Right lobe of liver (tissue), 6 donors: Measurements from ENCODE around the gene ANKRA2. TPM values are rescaled to one million over a fixed set of nuclear protein-coding genes. Genes with fewer than 3 reads are reported as not detected.

Source experiments
- ATAC-seq, 4 donors: fragments of 200-7000 bp; cut with Tn5 transposase; one replicate each; pipeline ENCODE4 v1.9.1; 2020; ENCODE audit warnings: mild to moderate bottlenecking in 4 of 4, moderate library complexity in 4 of 4
- DNase-seq, 3 donors: peaks; one replicate each; pipeline ENCODE4 v3.0.0-alpha.2; 2020
- H3K27ac ChIP-seq, 3 donors: fragments of 200-600 bp; one replicate each; pipeline ENCODE4 v1.8.0; 2022
- H3K27me3 ChIP-seq, 2 donors: fragments of 200-600 bp; one replicate each; pipeline ENCODE4 v1.8.0; 2022
- H3K36me3 ChIP-seq, 4 donors: fragments of 200-600 bp; sonication (generic) in 1 of 4; one replicate each; pipeline versions ENCODE4 v1.5.1 to v1.8.0; 2017 to 2022; ENCODE audit warnings: control low read depth in 1 of 4
- H3K4me1 ChIP-seq, 4 donors: fragments of 200-600 bp; sonication (generic) in 1 of 4; one replicate each; pipeline versions ENCODE4 v1.5.1 to v1.8.0; 2017 to 2022; ENCODE audit warnings: control low read depth in 1 of 4
- H3K4me3 ChIP-seq, 3 donors: fragments of 200-600 bp; one replicate each; pipeline ENCODE4 v1.8.0; 2022
- H3K9me3 ChIP-seq, 4 donors: fragments of 200-600 bp; sonication (generic) in 1 of 4; one replicate each; pipeline versions ENCODE4 v1.5.1 to v1.8.0; 2017 to 2022; ENCODE audit warnings: control low read depth in 1 of 4
- POLR2A ChIP-seq: fragments of 450-650 bp; IDR thresholded peaks from one replicate; pipeline ENCODE4 v1.6.1; 2017; ENCODE audit warnings: antibody characterized with exemption, mild to moderate bottlenecking
- WGBS: methylation state at CpG from one replicate; pipeline ENCODE4 v1.1.6; 2018; ENCODE audit warnings: low coverage, low lambda C conversion rate; ENCODE audit not compliant: insufficient coverage; ENCODE audit errors: missing lambda C conversion rate; 5-methylcytosine and 5-hydroxymethylcytosine counted together
- intact Hi-C, 2 donors: fragments of 100-400 bp; cut with DNase I; formaldehyde crosslinking; loops; one replicate each; pipeline versions ENCODE4 v1.11.2 to v1.14.1; 2022
- total RNA-seq, 6 experiments: library from RNA; depleted of rRNA in 2 of 6; stranded (reverse); fragments of >200 nt in 2 of 6; fragmentation: NEBNext Ultra II Directional in 3 of 6; extraction: Animal tissue kit (Norgen Biotek cat#: 25700) in 3 of 6; gene quantifications; one replicate each; pipeline versions ENCODE4 v1.1.0 to v1.2.4, GENCODE V29; 2016 to 2023
- TF ChIP-seq, protein P1 (sequence below), 4 donors: fragments of 200-600 bp in 3 of 4; fragments of 450-650 bp in 1 of 4; IDR thresholded peaks; one replicate each; pipeline versions ENCODE4 v1.5.1 to v1.8.0; 2016 to 2022; ENCODE audit warnings: antibody characterized with exemption in 4 of 4, mild to moderate bottlenecking in 2 of 4
- donor health status: DM: no; HTN: yes; CAD: no.
- donor health status: DM: no; HTN: no; CAD: no.
- donor health status: DM: no; HTN: no; CAD: no.
- donor health status: DM: no; HTN: yes; CAD: no.
- donor health status: DM: no; HTN: yes; CAD: no.

The ANKRA2 gene
- total RNA-seq, 6 experiments from 2014 or later, result 7.4 to 12.2 (median 9.0) TPM

DNA sequence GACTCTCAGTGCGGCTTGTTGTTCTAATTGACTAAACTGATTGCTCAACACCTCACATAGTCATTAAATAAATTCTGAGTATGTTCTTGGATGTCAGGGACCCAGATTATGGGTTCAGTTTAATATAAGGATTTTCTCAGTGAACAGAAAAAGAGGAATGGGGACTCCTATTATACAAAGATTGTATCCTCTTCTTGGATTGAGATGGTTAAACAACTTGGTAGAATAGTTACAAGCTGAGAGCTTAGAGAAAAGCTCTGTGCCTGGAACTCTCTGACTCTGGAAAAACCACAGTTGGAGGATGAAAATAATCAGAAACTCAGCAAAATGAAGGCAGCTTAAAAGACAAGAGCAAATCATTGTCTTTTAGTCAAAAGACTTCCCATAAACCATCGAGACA lies 30.5 kb downstream of the ANKRA2 start:
- WGBS, result 76% methylated on average over 2 of the region's 2 CpGs
- Histone ChIP-seq H3K36me3 (no peaks in the 10 kb centered on the region), H3K9me3 (no peaks in the 10 kb centered on the region), H3K27me3 (no peaks in the 10 kb centered on the region), H3K4me3 (no peak overlapping the region), H3K4me1 (no peaks in the 10 kb centered on the region), H3K27ac (no peak overlapping the region)
- TF ChIP-seq, protein P1, sequence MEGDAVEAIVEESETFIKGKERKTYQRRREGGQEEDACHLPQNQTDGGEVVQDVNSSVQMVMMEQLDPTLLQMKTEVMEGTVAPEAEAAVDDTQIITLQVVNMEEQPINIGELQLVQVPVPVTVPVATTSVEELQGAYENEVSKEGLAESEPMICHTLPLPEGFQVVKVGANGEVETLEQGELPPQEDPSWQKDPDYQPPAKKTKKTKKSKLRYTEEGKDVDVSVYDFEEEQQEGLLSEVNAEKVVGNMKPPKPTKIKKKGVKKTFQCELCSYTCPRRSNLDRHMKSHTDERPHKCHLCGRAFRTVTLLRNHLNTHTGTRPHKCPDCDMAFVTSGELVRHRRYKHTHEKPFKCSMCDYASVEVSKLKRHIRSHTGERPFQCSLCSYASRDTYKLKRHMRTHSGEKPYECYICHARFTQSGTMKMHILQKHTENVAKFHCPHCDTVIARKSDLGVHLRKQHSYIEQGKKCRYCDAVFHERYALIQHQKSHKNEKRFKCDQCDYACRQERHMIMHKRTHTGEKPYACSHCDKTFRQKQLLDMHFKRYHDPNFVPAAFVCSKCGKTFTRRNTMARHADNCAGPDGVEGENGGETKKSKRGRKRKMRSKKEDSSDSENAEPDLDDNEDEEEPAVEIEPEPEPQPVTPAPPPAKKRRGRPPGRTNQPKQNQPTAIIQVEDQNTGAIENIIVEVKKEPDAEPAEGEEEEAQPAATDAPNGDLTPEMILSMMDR (IDR thresholded peaks at IDR 0.05), result no peak
- no peak for TF ChIP-seq POLR2A
- DNase-seq, result no peak
- no peak for ATAC-seq
- intact Hi-C loops, result no loop called here

DNA sequence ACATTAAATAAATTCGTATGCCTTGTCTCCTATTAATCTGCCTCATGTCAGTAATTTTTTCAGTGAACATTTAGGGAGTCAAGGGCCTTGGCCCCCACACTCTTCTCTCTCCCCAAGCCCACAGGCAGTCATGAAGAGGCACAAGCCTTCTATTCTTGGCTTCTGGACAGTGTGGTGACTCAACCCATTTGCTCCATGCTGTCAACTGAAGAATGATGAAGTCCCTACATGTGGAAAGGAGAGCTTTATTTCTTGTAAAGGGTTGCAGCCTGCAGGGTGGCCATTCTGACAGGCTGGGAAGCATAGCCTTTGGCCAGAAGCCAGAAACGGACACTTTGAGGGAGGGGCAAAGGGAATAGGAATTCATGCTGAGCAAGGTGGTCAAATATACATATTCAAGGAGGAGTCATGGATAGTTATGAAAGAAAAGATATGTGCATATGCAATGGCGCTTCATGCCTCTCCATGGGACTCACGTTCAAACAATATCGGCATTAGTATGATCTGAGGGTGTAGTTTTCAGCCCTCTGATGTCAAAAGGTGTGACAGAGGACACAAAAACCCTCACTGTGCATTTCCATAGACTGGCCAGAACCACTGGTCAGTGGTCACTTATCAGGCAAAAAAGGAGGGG lies 31.3 kb downstream of the ANKRA2 start:
- DNase-seq (no peak), ATAC-seq (no peak)
- Histone ChIP-seq H3K9me3 (no peaks in the 10 kb centered on the region), H3K36me3 (no peaks in the 10 kb centered on the region), H3K27me3 (no peaks in the 10 kb centered on the region), H3K4me1 (no peaks in the 10 kb centered on the region), H3K4me3 (no peak overlapping the region), H3K27ac (no peak overlapping the region)
- 56% methylated on average over 5 of the region's 5 CpGs for WGBS
- intact Hi-C loops, result no loop called here
- TF ChIP-seq POLR2A, result no peak
- TF ChIP-seq, protein P1 (IDR thresholded peaks at IDR 0.05), result no peak

DNA sequence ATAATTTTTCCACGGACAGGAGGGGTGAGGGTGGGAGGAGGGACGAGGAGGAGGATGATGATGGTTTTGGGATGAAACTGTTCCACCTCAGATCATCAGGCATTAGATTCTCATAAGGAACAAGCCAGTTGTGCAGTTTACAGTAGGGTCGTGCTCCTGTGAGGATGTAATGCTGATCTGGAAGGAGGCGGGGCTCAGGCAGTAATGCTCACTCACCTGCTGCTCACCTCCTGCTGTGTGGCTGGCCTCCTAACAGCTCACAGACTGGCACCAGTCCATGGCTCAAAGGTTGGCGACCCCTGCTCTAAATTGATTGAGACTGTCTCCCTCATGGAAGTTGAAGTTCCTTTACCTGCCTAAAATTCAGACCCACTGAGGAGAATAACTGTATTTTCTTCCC lies 33.2 kb downstream of the ANKRA2 start:
- Histone ChIP-seq H3K4me1 (no peaks in the 10 kb centered on the region), H3K9me3 (no peaks in the 10 kb centered on the region), H3K4me3 (no peak overlapping the region), H3K27me3 (no peaks in the 10 kb centered on the region), H3K27ac (no peak overlapping the region), H3K36me3 (no peaks in the 10 kb centered on the region)
- DNase-seq, result no peak
- ATAC-seq, result no peak
- WGBS, result 62% methylated on average over 2 of the region's 5 CpGs
- TF ChIP-seq, protein P1 (IDR thresholded peaks at IDR 0.05), result no peak
- no peak for TF ChIP-seq POLR2A
- intact Hi-C loops, result no loop called here

DNA sequence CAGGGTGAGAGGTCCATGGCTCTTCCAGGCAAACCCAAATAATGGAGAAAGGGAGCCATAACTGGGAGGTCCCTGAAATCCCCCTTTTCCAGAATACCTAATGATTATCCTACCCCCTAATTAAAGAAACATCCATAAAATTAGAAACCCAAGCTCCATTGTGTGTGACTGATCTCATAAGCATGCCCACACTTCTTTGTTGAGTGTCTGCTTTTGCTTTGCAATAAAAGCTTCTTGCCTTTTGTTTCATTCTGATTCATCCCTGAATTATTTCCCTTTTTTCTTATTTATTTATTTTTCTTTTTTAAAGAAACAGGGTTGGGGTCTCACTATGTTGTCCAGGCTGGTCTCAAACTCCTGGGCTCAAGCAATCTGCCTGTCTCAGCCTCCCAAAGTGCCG lies 34.1 kb downstream of the ANKRA2 start:
- DNase-seq (no peak), ATAC-seq (no peak)
- intact Hi-C loops, result no loop called here
- 71% methylated on average over 1 of the region's 1 CpG for WGBS
- Histone ChIP-seq H3K4me1 (no peaks in the 10 kb centered on the region), H3K27ac (no peak overlapping the region), H3K9me3 (no peaks in the 10 kb centered on the region), H3K4me3 (no peak overlapping the region), H3K27me3 (no peaks in the 10 kb centered on the region), H3K36me3 (no peaks in the 10 kb centered on the region)
- TF ChIP-seq, protein P1 (IDR thresholded peaks at IDR 0.05), result no peak
- TF ChIP-seq POLR2A, result no peak

DNA sequence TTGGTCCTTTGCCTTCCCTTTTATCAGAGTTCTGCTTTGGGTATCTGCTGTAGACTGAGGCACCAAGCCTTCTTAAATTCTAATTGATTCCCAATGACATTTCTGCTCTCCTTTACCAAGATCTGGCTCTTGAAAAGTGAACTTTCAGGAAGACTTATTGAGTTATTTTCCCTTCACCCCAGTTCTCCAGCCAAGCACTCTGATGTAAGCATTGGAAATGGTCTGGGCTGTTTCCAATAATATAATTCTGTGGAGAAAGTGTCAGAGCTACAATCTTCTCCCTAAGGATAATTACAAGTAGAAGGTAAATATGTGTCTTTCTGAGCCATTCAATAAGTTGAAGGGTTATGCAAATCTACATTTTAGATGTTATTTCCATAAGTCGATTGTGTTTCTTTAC lies 36.4 kb downstream of the ANKRA2 start:
- Histone ChIP-seq H3K4me1 (no peaks in the 10 kb centered on the region), H3K27ac (no peak overlapping the region), H3K27me3 (no peaks in the 10 kb centered on the region), H3K36me3 (no peaks in the 10 kb centered on the region), H3K9me3 (no peaks in the 10 kb centered on the region), H3K4me3 (no peak overlapping the region)
- 79% methylated on average over 1 of the region's 1 CpG for WGBS
- intact Hi-C loops, result no loop called here
- DNase-seq, result no peak
- TF ChIP-seq, protein P1 (IDR thresholded peaks at IDR 0.05), result no peak
- no peak for TF ChIP-seq POLR2A
- ATAC-seq, result no peak
